Measurements from ENCODE around the gene TSLP.

Gene TSLP

DNA sequence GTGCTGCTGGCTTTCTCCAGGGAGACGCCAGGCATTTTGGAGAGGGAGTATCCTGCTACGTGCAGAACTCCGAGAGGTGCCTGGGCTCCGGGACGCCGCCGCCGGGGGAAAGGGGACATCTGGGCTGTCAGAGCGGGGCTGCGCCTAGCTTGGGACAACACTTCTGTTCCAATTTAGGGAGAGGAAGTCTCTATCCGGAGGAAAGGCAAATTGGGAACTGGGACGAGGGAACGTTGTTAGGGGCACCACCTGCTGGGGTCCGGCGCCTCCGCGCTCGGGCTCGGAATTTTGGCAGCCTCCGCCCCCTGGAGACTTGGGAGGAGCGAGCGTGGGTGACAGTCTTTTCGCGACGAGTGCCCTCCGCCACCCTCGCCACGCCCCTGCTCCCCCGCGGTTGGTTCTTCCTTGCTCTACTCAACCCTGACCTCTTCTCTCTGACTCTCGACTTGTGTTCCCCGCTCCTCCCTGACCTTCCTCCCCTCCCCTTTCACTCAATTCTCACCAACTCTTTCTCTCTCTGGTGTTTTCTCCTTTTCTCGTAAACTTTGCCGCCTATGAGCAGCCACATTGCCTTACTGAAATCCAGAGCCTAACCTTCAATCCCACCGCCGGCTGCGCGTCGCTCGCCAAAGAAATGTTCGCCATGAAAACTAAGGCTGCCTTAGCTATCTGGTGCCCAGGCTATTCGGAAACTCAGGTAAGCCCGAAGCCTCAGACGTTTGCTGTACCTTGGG is 1.6 kb downstream of the TSLP start:
- Histone ChIP-seq H3K4me3 (ENCODE audit: low read length) (peak overlapping the region; percentile 52), H3K36me3 (ENCODE audit: insufficient read depth, low read length) (no peaks in the 10 kb centered on the region), H3K9me3 (ENCODE audit: low read length) (no peaks in the 10 kb centered on the region), H2AFZ (ENCODE audit: low read depth, low read length) (peak overlapping the region; percentile 74), H3K27me3 (ENCODE audit: insufficient read depth, low read length) (peaks cover 76% of the 10 kb centered on the region), H3K4me1 (ENCODE audit: insufficient read depth, low read length) (peaks cover 17% of the 10 kb centered on the region)

DNA sequence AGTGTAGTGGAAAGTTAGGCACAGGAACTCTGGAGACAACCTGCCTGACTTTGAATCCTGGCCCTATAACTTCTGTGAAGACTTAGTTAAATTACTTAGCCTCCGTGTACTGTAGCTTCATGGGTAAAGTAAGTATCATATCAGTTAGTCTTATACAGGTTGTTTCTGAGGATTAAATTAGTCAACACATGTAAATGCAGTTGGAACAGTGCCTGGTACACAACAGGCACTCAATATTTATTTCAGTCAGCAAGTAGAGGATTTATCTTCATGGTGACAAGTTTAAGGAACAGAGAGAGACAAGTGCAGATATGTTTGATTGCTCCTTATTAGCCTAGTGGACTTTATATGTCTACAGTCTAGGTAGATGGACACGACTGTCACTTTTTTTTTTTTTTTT is 2.7 kb downstream of the TSLP start:
- H3K9me3 ChIP-seq (ENCODE audit: low read length): no peaks in the 10 kb centered on the region
- no peak overlapping the region for H3K4me3 ChIP-seq (ENCODE audit: low read length)

DNA sequence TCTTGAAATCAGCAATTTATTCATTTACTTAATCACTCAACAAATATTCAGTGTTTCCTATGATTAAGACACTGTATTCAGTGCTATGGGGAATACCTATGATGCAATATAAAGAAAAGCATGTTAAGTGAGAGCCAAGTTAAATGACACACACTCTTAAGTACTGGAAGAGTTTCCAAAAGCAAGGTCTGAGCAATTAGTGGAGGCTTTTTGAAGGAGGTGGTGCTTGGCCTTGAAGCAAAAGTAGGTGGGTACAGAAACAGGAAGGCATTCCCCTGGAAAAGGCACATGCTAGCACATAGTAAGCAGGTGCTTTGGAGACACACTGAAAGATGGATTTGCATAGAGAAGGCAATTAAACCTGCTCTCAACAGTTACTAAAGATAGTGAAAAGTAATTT is 4.0 kb downstream of the TSLP start:
- no peaks in the 10 kb centered on the region for H3K9me3 ChIP-seq (ENCODE audit: low read length)
- H3K36me3 ChIP-seq (ENCODE audit: insufficient read depth, low read length): no peaks in the 10 kb centered on the region
- no peak overlapping the region for H3K4me3 ChIP-seq (ENCODE audit: low read length)
- peaks cover 15% of the 10 kb centered on the region for H3K4me1 ChIP-seq (ENCODE audit: insufficient read depth, low read length)
- H3K27me3 ChIP-seq (ENCODE audit: insufficient read depth, low read length): peaks cover 56% of the 10 kb centered on the region
- no peak overlapping the region for H2AFZ ChIP-seq (ENCODE audit: low read depth, low read length)

More for the DNA sequence above, 2.7 kb downstream of the TSLP start:
- Histone ChIP-seq H3K4me1 (ENCODE audit: insufficient read depth, low read length) (peaks cover 17% of the 10 kb centered on the region), H3K27me3 (ENCODE audit: insufficient read depth, low read length) (peaks cover 65% of the 10 kb centered on the region), H3K36me3 (ENCODE audit: insufficient read depth, low read length) (no peaks in the 10 kb centered on the region), H2AFZ (ENCODE audit: low read depth, low read length) (no peak overlapping the region)

DNA sequence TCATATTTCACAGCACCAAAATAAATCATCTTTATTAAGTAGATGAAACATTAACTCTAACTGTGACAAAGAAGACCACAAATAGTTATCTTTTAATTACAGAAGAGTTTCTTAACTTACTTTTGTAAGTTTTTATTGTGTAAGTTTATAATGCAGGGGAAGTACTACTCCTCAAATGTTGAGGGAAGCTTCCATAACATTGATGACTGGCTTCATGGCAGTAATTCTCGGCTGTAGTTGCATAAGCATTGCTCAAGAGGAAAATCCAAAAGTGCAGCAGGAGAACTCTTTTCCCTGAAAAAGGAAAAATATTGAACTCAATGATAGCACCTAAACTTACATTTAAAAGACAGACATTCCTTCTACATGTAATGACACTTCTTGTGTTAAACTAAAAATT is 4.6 kb downstream of the TSLP start:
- Histone ChIP-seq H3K27me3 (ENCODE audit: insufficient read depth, low read length) (peaks cover 52% of the 10 kb centered on the region), H3K4me1 (ENCODE audit: insufficient read depth, low read length) (peaks cover 10% of the 10 kb centered on the region), H3K36me3 (ENCODE audit: insufficient read depth, low read length) (no peaks in the 10 kb centered on the region), H3K9me3 (ENCODE audit: low read length) (no peaks in the 10 kb centered on the region), H2AFZ (ENCODE audit: low read depth, low read length) (no peak overlapping the region), H3K4me3 (ENCODE audit: low read length) (no peak overlapping the region)

DNA sequence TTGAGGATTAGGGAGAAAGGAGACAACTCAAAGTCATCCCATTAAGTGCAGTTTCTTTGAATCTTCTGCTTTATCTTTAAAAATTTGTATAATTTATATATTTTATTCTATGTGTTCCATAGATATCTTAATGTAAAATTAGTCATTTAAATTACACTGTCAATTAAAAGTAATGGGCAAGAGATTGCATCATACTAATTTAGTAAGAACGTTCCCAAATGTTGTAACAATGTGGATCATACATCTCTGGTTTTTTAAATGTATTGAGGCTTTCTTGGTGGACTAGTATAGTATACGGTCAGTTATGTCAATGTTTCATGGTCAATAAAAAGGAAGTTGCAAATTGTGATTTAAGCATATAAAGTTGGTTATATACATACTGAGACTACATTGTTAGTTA is 6.2 kb downstream of the TSLP start:
- Histone ChIP-seq H3K36me3 (ENCODE audit: insufficient read depth, low read length) (no peaks in the 10 kb centered on the region), H2AFZ (ENCODE audit: low read depth, low read length) (no peak overlapping the region), H3K9me3 (ENCODE audit: low read length) (no peaks in the 10 kb centered on the region), H3K27me3 (ENCODE audit: insufficient read depth, low read length) (peaks cover 42% of the 10 kb centered on the region), H3K4me3 (ENCODE audit: low read length) (no peak overlapping the region), H3K4me1 (ENCODE audit: insufficient read depth, low read length) (peaks cover 10% of the 10 kb centered on the region)

DNA sequence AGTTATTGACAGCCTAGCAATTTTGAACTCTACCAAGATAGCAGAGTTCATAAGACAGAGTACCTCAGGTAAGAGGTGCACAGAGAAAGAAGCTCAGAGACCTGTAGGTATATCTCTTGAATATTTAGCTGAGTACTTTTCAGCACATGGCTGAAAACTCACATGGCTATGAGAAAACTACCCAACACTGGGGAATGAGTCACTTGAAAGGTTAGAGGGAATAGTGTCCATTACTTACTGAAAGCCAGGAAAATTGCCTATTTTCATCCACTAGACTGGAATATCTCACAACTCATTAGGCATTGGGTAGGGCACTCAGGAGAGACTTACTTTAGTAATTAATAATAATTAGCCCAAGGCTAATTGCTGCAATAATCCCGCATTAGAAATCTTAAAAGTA is 8.3 kb downstream of the TSLP start:
- H3K9me3 ChIP-seq (ENCODE audit: low read length): no peaks in the 10 kb centered on the region
- no peak overlapping the region for H3K4me3 ChIP-seq (ENCODE audit: low read length)
- no peaks in the 10 kb centered on the region for H3K36me3 ChIP-seq (ENCODE audit: insufficient read depth, low read length)
- H3K4me1 ChIP-seq (ENCODE audit: insufficient read depth, low read length): no peaks in the 10 kb centered on the region
- no peak overlapping the region for H2AFZ ChIP-seq (ENCODE audit: low read depth, low read length)
- H3K27me3 ChIP-seq (ENCODE audit: insufficient read depth, low read length): peaks cover 26% of the 10 kb centered on the region

DNA sequence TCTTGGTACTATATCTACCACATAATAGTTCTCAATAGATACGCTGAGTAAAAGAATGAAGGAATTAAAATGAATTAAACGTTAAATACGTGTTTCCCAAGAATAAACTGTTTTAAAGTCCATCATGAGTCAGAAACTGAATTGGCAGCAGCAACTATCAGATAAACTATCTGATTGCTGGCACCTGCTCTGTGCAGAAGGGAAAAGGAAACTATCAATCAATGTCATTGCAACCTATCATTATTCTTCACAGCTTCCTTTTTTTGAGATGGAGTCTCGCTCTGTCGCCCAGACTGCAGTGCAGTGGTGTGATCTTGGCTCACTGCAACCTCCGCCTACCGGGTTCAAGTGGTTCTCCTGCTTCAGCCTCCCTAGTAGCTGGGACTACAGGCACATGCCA is 11.8 kb downstream of the TSLP start:
- H3K36me3 ChIP-seq (ENCODE audit: insufficient read depth, low read length): no peaks in the 10 kb centered on the region
- peaks cover 10% of the 10 kb centered on the region for H3K27me3 ChIP-seq (ENCODE audit: insufficient read depth, low read length)
- H3K4me3 ChIP-seq (ENCODE audit: low read length): no peak overlapping the region
- no peak overlapping the region for H2AFZ ChIP-seq (ENCODE audit: low read depth, low read length)
- no peaks in the 10 kb centered on the region for H3K4me1 ChIP-seq (ENCODE audit: insufficient read depth, low read length)
- H3K9me3 ChIP-seq (ENCODE audit: low read length): no peaks in the 10 kb centered on the region

DNA sequence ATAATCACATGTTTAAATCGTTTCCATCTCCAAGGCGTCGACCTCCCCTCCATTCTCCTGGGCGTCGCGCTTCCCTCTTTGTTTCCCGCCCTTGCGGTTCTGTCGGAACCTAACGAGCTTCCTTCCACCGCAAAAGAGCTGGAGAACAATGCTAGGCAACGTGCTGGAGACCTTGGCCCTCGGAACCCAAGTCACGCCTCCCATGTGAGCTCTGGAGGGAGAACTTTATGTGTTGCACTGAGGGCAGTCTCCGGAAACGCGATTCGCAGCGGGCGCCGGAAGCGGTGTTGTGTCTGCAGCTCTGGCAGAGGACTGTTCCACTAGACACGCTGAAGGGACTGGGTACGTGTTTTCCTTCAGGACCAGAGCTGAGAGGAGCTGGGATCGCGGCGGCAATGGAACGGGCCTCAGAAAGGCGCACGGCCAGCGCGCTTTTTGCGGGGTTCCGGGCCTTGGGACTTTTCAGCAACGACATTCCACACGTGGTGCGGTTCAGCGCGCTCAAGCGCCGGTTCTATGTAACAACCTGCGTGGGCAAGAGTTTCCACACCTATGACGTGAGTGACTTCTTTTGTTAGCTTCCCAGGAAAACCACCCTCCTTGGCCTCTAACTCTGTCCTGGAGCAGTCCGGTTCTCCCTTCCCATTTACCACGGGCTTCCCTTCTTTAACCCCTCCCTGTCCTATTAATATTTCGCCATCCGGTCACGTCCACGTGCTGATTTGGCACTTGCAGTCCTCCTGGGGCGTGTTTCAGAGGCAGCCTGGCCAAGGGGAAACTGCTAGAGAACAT is 20.7 kb downstream of the TSLP start, which contains the start of gene WDR36:
Gene WDR36 (plus strand): TSS at position 287 of the 792 bp plus-strand sequence. CDS start 109 bp downstream, at position 396.
- Histone ChIP-seq H3K4me1 (ENCODE audit: insufficient read depth, low read length) (peaks cover 11% of the 10 kb centered on the region), H3K4me3 (ENCODE audit: low read length) (peak within 1 kb of the TSS; percentile 68), H2AFZ (ENCODE audit: low read depth, low read length) (peak within 1 kb of the TSS; percentile 60), H3K36me3 (ENCODE audit: insufficient read depth, low read length) (peaks cover 2% of the 10 kb centered on the region), H3K27me3 (ENCODE audit: insufficient read depth, low read length) (no peaks in the 10 kb centered on the region), H3K9me3 (ENCODE audit: low read length) (peaks cover 3% of the 10 kb centered on the region)

DNA sequence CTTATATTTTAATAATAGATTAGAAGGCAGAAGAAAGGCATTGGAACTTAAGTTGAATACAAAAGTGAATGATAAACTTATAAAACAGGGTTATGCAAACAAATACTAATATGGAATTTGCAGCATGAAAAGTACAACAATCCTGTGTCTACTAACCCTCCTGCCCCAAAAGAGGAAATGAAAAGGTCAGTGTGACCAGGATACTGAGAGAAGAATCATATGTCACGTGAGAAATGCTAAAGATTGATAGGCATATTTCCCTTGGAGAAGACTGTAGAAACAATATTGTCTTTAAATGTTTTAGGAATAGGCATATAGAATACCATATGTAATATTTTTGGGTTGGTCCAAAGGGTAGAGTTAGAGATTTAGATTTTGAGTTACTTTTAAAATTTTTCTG is 24.5 kb downstream of the TSLP start:
- Histone ChIP-seq H3K4me1 (ENCODE audit: insufficient read depth, low read length) (peaks cover 11% of the 10 kb centered on the region), H3K4me3 (ENCODE audit: low read length) (no peak overlapping the region), H2AFZ (ENCODE audit: low read depth, low read length) (no peak overlapping the region), H3K27me3 (ENCODE audit: insufficient read depth, low read length) (no peaks in the 10 kb centered on the region), H3K9me3 (ENCODE audit: low read length) (peaks cover 3% of the 10 kb centered on the region), H3K36me3 (ENCODE audit: insufficient read depth, low read length) (peaks cover 33% of the 10 kb centered on the region)

DNA sequence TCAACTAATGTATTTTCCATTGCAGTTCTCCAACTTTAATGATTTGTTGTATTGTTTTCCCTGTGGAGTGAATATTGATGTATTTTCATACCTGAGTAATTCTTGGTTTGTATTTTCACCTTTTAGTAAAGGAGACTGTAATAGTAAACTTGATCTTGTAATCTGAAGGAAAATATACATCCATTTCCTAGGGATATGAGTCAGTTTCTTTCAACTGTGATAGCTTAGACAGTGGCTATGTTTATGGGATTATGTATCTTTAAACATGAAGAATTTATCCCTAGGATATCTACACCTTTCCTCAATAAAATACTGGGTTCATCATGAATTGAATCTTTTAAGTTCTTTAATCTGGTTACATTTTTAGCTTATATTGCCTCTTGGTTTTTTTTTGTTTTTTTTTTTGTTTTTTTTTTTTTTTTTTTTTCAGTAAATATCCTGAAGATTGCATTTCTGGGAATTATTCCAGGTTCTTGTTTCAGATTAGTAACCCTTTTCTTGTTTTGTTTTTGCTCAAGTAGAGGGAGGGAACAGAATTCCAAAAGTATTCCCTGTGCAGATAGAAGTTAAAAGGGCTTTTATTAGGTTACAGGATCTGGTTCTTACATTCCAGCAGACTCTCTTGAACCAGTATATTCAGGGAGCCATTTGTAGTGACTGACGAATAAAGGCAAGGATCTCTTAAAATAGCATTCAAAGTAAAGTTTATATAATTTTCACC is 27.7 kb downstream of the TSLP start:
- H3K9me3 ChIP-seq (ENCODE audit: low read length): no peaks in the 10 kb centered on the region
- H3K4me1 ChIP-seq (ENCODE audit: insufficient read depth, low read length): peaks cover under 1% of the 10 kb centered on the region
- no peaks in the 10 kb centered on the region for H3K27me3 ChIP-seq (ENCODE audit: insufficient read depth, low read length)
- peaks cover 59% of the 10 kb centered on the region for H3K36me3 ChIP-seq (ENCODE audit: insufficient read depth, low read length)
- no peak overlapping the region for H3K4me3 ChIP-seq (ENCODE audit: low read length)
- no peak overlapping the region for H2AFZ ChIP-seq (ENCODE audit: low read depth, low read length)

DNA sequence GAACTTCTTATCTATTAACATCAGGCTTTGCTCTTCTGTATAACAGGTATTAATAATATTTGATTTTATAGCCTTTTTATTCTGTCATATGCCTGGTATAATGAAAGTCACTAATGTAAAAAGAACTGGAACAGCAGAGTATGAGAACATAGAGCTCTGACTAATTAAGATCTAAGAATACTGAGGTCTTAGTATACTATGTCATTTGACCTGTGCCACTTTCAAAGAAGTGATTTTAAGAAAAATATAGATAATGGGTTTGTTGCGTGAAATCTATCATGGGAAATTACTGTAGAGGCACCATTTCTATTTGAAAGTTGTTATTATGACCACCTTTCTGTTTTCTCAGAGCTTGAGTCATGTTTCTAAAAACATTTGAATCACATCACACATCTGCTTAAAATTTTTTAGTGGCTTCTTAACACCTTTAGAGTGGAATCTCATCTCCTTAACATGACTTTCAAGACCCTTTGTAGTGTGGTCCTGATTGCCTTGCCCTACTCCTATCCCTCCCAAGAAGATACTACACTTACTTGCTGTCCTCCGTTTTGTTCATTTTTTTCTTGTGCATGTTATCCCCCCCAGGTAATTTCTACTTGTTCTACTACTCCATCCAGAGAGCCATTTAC is 34.9 kb downstream of the TSLP start:
- Histone ChIP-seq H2AFZ (ENCODE audit: low read depth, low read length) (no peak overlapping the region), H3K36me3 (ENCODE audit: insufficient read depth, low read length) (peaks cover 79% of the 10 kb centered on the region), H3K9me3 (ENCODE audit: low read length) (no peaks in the 10 kb centered on the region), H3K4me3 (ENCODE audit: low read length) (no peak overlapping the region), H3K27me3 (ENCODE audit: insufficient read depth, low read length) (no peaks in the 10 kb centered on the region), H3K4me1 (ENCODE audit: insufficient read depth, low read length) (no peaks in the 10 kb centered on the region)

DNA sequence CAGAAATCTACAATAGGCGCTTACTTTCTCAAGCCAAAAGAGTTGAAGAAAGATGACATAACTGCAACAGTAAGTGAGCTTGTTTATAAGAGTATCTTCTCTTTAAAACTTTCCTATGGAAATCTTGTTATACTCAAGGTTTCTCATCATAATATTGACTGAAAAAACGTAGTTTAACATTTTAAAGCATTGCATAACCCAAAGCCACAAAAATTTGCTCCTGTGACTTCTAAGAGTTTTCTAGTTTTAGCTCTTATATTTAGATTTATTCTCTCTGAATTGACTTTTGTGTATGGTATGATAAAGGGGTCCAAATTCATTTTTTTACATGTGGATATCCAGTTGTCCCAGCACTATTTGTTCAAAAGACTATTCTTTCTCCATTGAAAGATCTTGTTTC is 35.9 kb downstream of the TSLP start:
- no peak overlapping the region for H2AFZ ChIP-seq (ENCODE audit: low read depth, low read length)
- no peaks in the 10 kb centered on the region for H3K9me3 ChIP-seq (ENCODE audit: low read length)
- peaks cover 80% of the 10 kb centered on the region for H3K36me3 ChIP-seq (ENCODE audit: insufficient read depth, low read length)
- H3K4me3 ChIP-seq (ENCODE audit: low read length): no peak overlapping the region
- no peaks in the 10 kb centered on the region for H3K27me3 ChIP-seq (ENCODE audit: insufficient read depth, low read length)
- H3K4me1 ChIP-seq (ENCODE audit: insufficient read depth, low read length): no peaks in the 10 kb centered on the region

DNA sequence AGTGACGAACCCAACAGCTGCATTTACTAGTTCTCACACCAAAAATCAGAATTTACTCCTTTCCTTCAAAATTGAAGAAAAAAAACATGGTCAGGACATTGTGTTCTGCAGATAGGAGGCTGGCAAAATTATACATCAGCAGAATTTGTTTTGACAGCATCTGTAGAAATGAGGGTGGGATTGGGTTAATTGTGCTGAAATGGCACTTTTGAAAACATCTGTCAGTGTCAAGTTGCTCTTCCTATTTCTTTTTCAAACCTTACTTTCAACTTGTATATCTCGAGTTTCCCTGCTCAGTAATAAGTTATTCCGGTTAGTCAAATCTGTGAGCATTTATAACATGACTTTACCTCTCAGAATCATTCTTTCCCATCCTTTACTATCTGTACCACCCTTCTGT is 40.4 kb downstream of the TSLP start:
- Histone ChIP-seq H3K4me3 (ENCODE audit: low read length) (no peak overlapping the region), H3K4me1 (ENCODE audit: insufficient read depth, low read length) (no peaks in the 10 kb centered on the region), H3K27me3 (ENCODE audit: insufficient read depth, low read length) (no peaks in the 10 kb centered on the region), H2AFZ (ENCODE audit: low read depth, low read length) (no peak overlapping the region), H3K36me3 (ENCODE audit: insufficient read depth, low read length) (peaks cover 66% of the 10 kb centered on the region), H3K9me3 (ENCODE audit: low read length) (no peaks in the 10 kb centered on the region)
